Esophagus muscularis mucosa (tissue), 3 donors: ENCODE data around the gene UGT2A3.

Source experiments
- POLR2AphosphoS5 ChIP-seq, 2 donors: sonication (generic); formaldehyde crosslinking; IDR thresholded peaks; one replicate each; pipeline ENCODE4 v1.6.1; 2017; ENCODE audit warnings: antibody characterized with exemption in 2 of 2
- TF ChIP-seq, protein P1 (sequence below), 3 experiments: fragments of 200-600 bp in 2 of 3; fragments of 450-650 bp in 1 of 3; sonication (generic) in 2 of 3; IDR thresholded peaks; one replicate each; pipeline ENCODE4 v1.5.1; 2017 to 2019; ENCODE audit warnings: antibody characterized with exemption in 3 of 3, mild to moderate bottlenecking in 2 of 3, moderate library complexity in 1 of 3

DNA sequence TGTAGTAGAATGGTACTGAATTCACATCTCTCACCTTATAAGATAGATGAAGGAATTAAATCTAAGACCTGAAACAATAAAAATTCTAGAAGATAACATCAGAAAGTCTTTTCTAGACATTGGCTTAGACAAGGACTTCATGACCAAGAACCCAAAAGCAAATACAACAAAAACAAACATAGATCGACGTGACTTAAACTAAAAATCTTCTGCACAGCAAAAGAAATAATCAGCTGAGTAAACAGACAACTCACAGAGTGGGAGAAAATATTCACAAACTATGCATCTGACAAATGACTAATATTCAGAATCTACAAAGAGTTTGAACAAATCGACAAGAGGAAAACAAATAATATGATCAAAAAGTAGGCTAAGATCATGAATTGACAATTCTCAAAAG, 38.8 kb downstream of the UGT2A3 start:
- TF ChIP-seq POLR2AphosphoS5 (IDR thresholded peaks at IDR 0.05): no peak
- TF ChIP-seq, protein P1, sequence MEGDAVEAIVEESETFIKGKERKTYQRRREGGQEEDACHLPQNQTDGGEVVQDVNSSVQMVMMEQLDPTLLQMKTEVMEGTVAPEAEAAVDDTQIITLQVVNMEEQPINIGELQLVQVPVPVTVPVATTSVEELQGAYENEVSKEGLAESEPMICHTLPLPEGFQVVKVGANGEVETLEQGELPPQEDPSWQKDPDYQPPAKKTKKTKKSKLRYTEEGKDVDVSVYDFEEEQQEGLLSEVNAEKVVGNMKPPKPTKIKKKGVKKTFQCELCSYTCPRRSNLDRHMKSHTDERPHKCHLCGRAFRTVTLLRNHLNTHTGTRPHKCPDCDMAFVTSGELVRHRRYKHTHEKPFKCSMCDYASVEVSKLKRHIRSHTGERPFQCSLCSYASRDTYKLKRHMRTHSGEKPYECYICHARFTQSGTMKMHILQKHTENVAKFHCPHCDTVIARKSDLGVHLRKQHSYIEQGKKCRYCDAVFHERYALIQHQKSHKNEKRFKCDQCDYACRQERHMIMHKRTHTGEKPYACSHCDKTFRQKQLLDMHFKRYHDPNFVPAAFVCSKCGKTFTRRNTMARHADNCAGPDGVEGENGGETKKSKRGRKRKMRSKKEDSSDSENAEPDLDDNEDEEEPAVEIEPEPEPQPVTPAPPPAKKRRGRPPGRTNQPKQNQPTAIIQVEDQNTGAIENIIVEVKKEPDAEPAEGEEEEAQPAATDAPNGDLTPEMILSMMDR (IDR thresholded peaks at IDR 0.05): no peak
